SK-N-SH treated with all-trans-retinoic acid at 6 μM for 48 hours (cell line): ENCODE results near the gene TNFRSF9.

ENCODE experiments used
- ARNTL ChIP-seq: fragments of 450-650 bp; formaldehyde crosslinking; IDR thresholded peaks from 2 replicates; pipeline ENCODE4 v1.5.0; 2020; ENCODE audit warnings: low read depth, mild to moderate bottlenecking, moderate library complexity, borderline replicate concordance
- BACH2 ChIP-seq: fragments of 250-450 bp; sonication (Bioruptor Pico); IDR thresholded peaks from 2 replicates; pipeline ENCODE4 v1.9.0; 2021; ENCODE audit warnings: mild to moderate bottlenecking, borderline replicate concordance
- CSDC2 ChIP-seq: fragments of 250-450 bp; sonication (Bioruptor Pico); IDR thresholded peaks from 2 replicates; pipeline ENCODE4 v1.5.0; 2020; ENCODE audit warnings: mild to moderate bottlenecking, moderate library complexity
- ESRRG ChIP-seq: fragments of 250-450 bp; sonication (Bioruptor Pico); IDR thresholded peaks from 2 replicates; pipeline ENCODE4 v1.6.1; 2021; ENCODE audit warnings: mild to moderate bottlenecking
- GLIS3 ChIP-seq: fragments of 250-450 bp; sonication (Bioruptor Pico); IDR thresholded peaks from 2 replicates; pipeline ENCODE4 v1.5.0; 2020; ENCODE audit warnings: mild to moderate bottlenecking, moderate library complexity
- PPARA ChIP-seq: fragments of 250-450 bp; sonication (Bioruptor Pico); IDR thresholded peaks from 2 replicates; pipeline ENCODE4 v1.5.0; 2020; ENCODE audit warnings: mild to moderate bottlenecking, borderline replicate concordance
- TCF4 ChIP-seq: fragments of 250-450 bp; sonication (Bioruptor Pico); IDR thresholded peaks from 2 replicates; pipeline ENCODE4 v1.8.0; 2021; ENCODE audit warnings: mild to moderate bottlenecking, moderate library complexity, borderline replicate concordance
- TF ChIP-seq, protein P1 (sequence below): fragments of 250-450 bp; sonication (Bioruptor Pico); IDR thresholded peaks from 2 replicates; pipeline ENCODE4 v1.8.0; 2020; ENCODE audit warnings: mild to moderate bottlenecking, moderate library complexity, borderline replicate concordance
- TF ChIP-seq, protein P2 (sequence below): fragments of 250-450 bp; sonication (Bioruptor Pico); IDR thresholded peaks from 2 replicates; pipeline ENCODE4 v1.5.0; 2020; ENCODE audit warnings: mild to moderate bottlenecking, moderate library complexity
- TF ChIP-seq, protein P3 (sequence below): fragments of 250-450 bp; sonication (Bioruptor Pico); IDR thresholded peaks from 2 replicates; pipeline ENCODE4 v1.5.1; 2021; ENCODE audit warnings: mild to moderate bottlenecking, moderate library complexity
- TF ChIP-seq, protein P4 (sequence below): fragments of 250-450 bp; sonication (Bioruptor Pico); IDR thresholded peaks from 2 replicates; pipeline ENCODE4 v1.8.0; 2021; ENCODE audit warnings: low read depth, mild to moderate bottlenecking, moderate library complexity, borderline replicate concordance

DNA sequence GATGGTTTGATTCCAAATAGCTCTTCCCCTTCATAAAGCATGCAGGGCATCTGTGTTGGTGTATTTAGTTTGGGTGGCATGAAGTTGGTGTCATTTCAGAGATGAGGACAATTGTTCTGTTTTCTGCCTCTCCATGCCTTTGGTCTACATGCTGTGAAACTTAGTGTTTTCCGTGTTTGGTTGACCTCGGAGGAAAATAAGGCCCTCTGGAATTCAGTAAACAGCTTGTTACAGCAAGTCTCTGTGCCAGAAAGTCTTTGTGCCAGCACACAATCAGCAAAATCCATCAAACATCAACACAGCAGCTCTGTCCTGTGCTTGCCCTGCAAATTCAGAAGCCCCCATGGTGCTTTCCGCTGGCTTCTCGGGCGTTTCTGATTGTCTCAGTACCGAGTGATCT lies 30.4 kb upstream of the TNFRSF9 start:
- TF ChIP-seq, protein P1, sequence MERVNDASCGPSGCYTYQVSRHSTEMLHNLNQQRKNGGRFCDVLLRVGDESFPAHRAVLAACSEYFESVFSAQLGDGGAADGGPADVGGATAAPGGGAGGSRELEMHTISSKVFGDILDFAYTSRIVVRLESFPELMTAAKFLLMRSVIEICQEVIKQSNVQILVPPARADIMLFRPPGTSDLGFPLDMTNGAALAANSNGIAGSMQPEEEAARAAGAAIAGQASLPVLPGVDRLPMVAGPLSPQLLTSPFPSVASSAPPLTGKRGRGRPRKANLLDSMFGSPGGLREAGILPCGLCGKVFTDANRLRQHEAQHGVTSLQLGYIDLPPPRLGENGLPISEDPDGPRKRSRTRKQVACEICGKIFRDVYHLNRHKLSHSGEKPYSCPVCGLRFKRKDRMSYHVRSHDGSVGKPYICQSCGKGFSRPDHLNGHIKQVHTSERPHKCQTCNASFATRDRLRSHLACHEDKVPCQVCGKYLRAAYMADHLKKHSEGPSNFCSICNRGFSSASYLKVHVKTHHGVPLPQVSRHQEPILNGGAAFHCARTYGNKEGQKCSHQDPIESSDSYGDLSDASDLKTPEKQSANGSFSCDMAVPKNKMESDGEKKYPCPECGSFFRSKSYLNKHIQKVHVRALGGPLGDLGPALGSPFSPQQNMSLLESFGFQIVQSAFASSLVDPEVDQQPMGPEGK (CRISPR knock-in tag), result no peak
- TF ChIP-seq, protein P2, sequence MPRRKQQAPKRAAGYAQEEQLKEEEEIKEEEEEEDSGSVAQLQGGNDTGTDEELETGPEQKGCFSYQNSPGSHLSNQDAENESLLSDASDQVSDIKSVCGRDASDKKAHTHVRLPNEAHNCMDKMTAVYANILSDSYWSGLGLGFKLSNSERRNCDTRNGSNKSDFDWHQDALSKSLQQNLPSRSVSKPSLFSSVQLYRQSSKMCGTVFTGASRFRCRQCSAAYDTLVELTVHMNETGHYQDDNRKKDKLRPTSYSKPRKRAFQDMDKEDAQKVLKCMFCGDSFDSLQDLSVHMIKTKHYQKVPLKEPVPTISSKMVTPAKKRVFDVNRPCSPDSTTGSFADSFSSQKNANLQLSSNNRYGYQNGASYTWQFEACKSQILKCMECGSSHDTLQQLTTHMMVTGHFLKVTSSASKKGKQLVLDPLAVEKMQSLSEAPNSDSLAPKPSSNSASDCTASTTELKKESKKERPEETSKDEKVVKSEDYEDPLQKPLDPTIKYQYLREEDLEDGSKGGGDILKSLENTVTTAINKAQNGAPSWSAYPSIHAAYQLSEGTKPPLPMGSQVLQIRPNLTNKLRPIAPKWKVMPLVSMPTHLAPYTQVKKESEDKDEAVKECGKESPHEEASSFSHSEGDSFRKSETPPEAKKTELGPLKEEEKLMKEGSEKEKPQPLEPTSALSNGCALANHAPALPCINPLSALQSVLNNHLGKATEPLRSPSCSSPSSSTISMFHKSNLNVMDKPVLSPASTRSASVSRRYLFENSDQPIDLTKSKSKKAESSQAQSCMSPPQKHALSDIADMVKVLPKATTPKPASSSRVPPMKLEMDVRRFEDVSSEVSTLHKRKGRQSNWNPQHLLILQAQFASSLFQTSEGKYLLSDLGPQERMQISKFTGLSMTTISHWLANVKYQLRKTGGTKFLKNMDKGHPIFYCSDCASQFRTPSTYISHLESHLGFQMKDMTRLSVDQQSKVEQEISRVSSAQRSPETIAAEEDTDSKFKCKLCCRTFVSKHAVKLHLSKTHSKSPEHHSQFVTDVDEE (CRISPR knock-in tag), result no peak
- TF ChIP-seq, protein P3, sequence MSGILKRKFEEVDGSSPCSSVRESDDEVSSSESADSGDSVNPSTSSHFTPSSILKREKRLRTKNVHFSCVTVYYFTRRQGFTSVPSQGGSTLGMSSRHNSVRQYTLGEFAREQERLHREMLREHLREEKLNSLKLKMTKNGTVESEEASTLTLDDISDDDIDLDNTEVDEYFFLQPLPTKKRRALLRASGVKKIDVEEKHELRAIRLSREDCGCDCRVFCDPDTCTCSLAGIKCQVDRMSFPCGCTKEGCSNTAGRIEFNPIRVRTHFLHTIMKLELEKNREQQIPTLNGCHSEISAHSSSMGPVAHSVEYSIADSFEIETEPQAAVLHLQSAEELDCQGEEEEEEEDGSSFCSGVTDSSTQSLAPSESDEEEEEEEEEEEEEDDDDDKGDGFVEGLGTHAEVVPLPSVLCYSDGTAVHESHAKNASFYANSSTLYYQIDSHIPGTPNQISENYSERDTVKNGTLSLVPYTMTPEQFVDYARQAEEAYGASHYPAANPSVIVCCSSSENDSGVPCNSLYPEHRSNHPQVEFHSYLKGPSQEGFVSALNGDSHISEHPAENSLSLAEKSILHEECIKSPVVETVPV (CRISPR knock-in tag), result no peak
- TF ChIP-seq BACH2 (no peak), CSDC2 (no peak), TCF4 (no peak), GLIS3 (no peak), PPARA (CRISPR knock-in tag) (no peak), ESRRG (CRISPR knock-in tag) (no peak), ARNTL (CRISPR knock-in tag) (no peak)
- TF ChIP-seq, protein P4, sequence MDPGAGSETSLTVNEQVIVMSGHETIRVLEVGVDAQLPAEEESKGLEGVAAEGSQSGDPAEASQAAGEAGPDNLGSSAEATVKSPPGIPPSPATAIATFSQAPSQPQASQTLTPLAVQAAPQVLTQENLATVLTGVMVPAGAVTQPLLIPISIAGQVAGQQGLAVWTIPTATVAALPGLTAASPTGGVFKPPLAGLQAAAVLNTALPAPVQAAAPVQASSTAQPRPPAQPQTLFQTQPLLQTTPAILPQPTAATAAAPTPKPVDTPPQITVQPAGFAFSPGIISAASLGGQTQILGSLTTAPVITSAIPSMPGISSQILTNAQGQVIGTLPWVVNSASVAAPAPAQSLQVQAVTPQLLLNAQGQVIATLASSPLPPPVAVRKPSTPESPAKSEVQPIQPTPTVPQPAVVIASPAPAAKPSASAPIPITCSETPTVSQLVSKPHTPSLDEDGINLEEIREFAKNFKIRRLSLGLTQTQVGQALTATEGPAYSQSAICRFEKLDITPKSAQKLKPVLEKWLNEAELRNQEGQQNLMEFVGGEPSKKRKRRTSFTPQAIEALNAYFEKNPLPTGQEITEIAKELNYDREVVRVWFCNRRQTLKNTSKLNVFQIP (CRISPR knock-in tag), result no peak
